ENCODE data around the gene POLDIP2. TPM values are rescaled to one million over a fixed set of nuclear protein-coding genes. Genes with fewer than 3 reads are reported as not detected.

The POLDIP2 gene
- polyA plus RNA-seq, 1 experiment = 141 TPM

- POLR2A ChIA-PET = interaction anchor here (0.6 to 0.9 kb wide), 3 partner anchors 10 to 24 kb away, joined by 3 to 4 read pairs (median 3); partner anchors contain the start of genes POLDIP2 and TNFAIP1
- Histone ChIP-seq H3K4me3 (ENCODE audit: low read depth, low read length) (no peak overlapping the region), H3K27me3 (ENCODE audit: control insufficient read depth, insufficient read depth, low read length) (no peaks in the 10 kb centered on the region), H3K36me3 (ENCODE audit: control insufficient read depth, insufficient read depth, low read length) (peaks cover 50% of the 10 kb centered on the region)
- no peak for TF ChIP-seq CTCF (IDR thresholded peaks at IDR 0.05; ENCODE audit: insufficient read depth, low read depth, low read length)
- DNase-seq (ENCODE audit: low read depth) = no peak
- CTCF ChIA-PET = interaction anchor here (1.8 to 2.1 kb wide), 5 partner anchors 8 to 540 kb away, joined by 4 to 13 read pairs (median 10); partner anchors contain the start of genes IFT20 and TNFAIP1
These were observed 11.7 kb downstream of the POLDIP2 start for GRCh38 chr17:28345419-28346198.

GRCh38 chr17:28344435-28344901, 12.9 kb downstream of the POLDIP2 start:
- no peak for TF ChIP-seq CTCF (IDR thresholded peaks at IDR 0.05; ENCODE audit: insufficient read depth, low read depth, low read length)
- peaks cover 53% of the 10 kb centered on the region for H3K36me3 ChIP-seq (ENCODE audit: control insufficient read depth, insufficient read depth, low read length)
- POLR2A ChIA-PET = no interaction called here

GRCh38 chr17:28344011-28344410, 13.3 kb downstream of the POLDIP2 start:
- no peak overlapping the region for H3K4me3 ChIP-seq (ENCODE audit: low read depth, low read length)
- peaks cover 56% of the 10 kb centered on the region for H3K36me3 ChIP-seq (ENCODE audit: control insufficient read depth, insufficient read depth, low read length)
- POLR2A ChIA-PET = no interaction called here
- H3K27me3 ChIP-seq (ENCODE audit: control insufficient read depth, insufficient read depth, low read length) = no peaks in the 10 kb centered on the region
- DNase-seq (ENCODE audit: low read depth) = no peak
- no peak for TF ChIP-seq CTCF (IDR thresholded peaks at IDR 0.05; ENCODE audit: insufficient read depth, low read depth, low read length)
- CTCF ChIA-PET = interaction anchor here (1.1 kb wide), 1 partner anchor 92 kb away, joined by 3 read pairs; no protein-coding TSS in a partner anchor

More at GRCh38 chr17:28344435-28344901, 12.9 kb downstream of the POLDIP2 start:
- DNase-seq (ENCODE audit: low read depth) = no peak
- Histone ChIP-seq H3K4me3 (ENCODE audit: low read depth, low read length) (no peak overlapping the region), H3K27me3 (ENCODE audit: control insufficient read depth, insufficient read depth, low read length) (no peaks in the 10 kb centered on the region)
- CTCF ChIA-PET = no interaction called here

GRCh38 chr17:28343491-28343932, 13.8 kb downstream of the POLDIP2 start:
- CTCF ChIA-PET = interaction anchor here (0.5 to 1.1 kb wide), 2 partner anchors 92 to 1095 kb away, joined by 3 read pairs; no protein-coding TSS in a partner anchor
- peaks cover 52% of the 10 kb centered on the region for H3K36me3 ChIP-seq (ENCODE audit: control insufficient read depth, insufficient read depth, low read length)
- POLR2A ChIA-PET = no interaction called here

More at GRCh38 chr17:28343491-28343932, 13.8 kb downstream of the POLDIP2 start:
- no peak overlapping the region for H3K4me3 ChIP-seq (ENCODE audit: low read depth, low read length)
- H3K27me3 ChIP-seq (ENCODE audit: control insufficient read depth, insufficient read depth, low read length) = no peaks in the 10 kb centered on the region
- no peak for TF ChIP-seq CTCF (IDR thresholded peaks at IDR 0.05; ENCODE audit: insufficient read depth, low read depth, low read length)
- DNase-seq (ENCODE audit: low read depth) = no peak
